Tibial nerve (tissue), 4 donors: ENCODE measurements around the gene FAM187B.

Experiments
- CTCF ChIP-seq, 5 experiments: fragments of 200-600 bp in 3 of 5; fragments of 450-650 bp in 2 of 5; sonication (generic) in 3 of 5; IDR thresholded peaks; one replicate each; pipeline ENCODE4 v1.5.1; 2016 to 2019; ENCODE audit warnings: antibody characterized with exemption in 5 of 5, mild to moderate bottlenecking in 3 of 5, moderate library complexity in 2 of 5
- EP300 ChIP-seq, 2 donors: sonication (generic); formaldehyde crosslinking; IDR thresholded peaks; one replicate each; pipeline ENCODE4 v1.6.1; 2017; ENCODE audit warnings: antibody characterized with exemption in 2 of 2, mild to moderate bottlenecking in 1 of 2
- POLR2A ChIP-seq, 2 donors: fragments of 450-650 bp; IDR thresholded peaks; one replicate each; pipeline ENCODE4 v1.6.1; 2017; ENCODE audit warnings: antibody characterized with exemption in 2 of 2, mild to moderate bottlenecking in 2 of 2, moderate library complexity in 2 of 2

GRCh38 chr19:35184884-35185283 lies 43.7 kb downstream of the FAM187B start:
- TF ChIP-seq CTCF (IDR thresholded peaks at IDR 0.05) (no peak), POLR2A (IDR thresholded peaks at IDR 0.05) (no peak), EP300 (IDR thresholded peaks at IDR 0.05) (no peak)
